GM12891 (cell line): ENCODE data around the gene NEUROG3.

ENCODE experiments used
- POLR2A ChIP-seq: IDR thresholded peaks from 2 replicates; pipeline ENCODE4 v1.6.1; 2011; ENCODE audit warnings: low read depth, low read length, control low read depth
- POLR2AphosphoS5 ChIP-seq: IDR thresholded peaks from 2 replicates; pipeline ENCODE4 v1.6.1; 2011; ENCODE audit warnings: low read depth, low read length, control low read depth

DNA sequence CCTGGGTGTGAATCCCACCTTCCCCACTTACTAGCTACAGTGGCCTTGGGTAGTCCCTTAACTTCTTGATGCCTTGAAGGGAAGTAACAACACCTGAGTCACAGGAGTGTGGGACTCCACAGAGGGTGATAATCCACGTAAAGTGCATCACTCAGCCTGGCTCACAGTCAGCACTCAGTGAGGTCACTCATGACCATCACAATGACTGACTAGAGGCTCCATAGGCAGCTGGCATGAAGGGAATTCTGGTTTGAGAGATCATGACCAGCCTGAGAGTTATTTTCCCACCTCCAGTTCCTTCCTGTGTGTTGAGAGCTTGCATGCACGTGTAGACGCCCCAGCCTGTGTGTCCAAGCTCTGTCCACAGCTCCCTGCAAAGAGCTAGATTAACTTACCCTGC lies 34.8 kb downstream of the NEUROG3 start:
- TF ChIP-seq POLR2A (no peak), POLR2AphosphoS5 (no peak)
